Dermis blood vessel endothelial cell (primary cell): ENCODE results near the gene ARID2. TPM values are rescaled to one million over a fixed set of nuclear protein-coding genes. Genes with fewer than 3 reads are reported as not detected.

Experiments used
- DNase-seq: peaks from one replicate; pipeline ENCODE4 v3.0.0; 2010
- total RNA-seq: library from RNA; depleted of rRNA; stranded (reverse); fragments of >200 nt; gene quantifications from 2 replicates; pipeline ENCODE4 v1.2.3, GENCODE V29; 2014

Gene ARID2
- total RNA-seq, 1 donor from 2014 or later: 18.4 TPM

DNA sequence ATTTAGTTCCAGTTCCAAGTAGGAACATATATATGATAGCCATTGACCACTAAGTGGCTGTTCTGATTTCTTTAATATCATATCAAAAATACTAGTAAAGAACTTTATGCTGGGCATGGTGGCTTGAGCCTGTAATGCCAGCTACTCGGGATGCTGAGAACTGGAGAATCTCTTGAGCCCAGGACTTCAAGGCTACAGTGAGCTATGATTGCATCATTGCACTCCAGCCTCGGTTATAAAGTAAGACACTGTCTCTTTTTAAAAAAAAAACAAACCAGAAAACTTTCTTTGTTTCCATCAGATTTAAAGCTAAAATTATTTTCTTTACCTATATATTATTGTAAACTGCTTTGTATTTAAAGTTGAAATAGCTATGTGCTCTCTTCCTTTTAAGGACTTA lies 133.8 kb downstream of the ARID2 start:
- no peak for DNase-seq

GRCh38 chr12:45866299-45866698 lies 136.8 kb downstream of the ARID2 start:
- no peak for DNase-seq

DNA sequence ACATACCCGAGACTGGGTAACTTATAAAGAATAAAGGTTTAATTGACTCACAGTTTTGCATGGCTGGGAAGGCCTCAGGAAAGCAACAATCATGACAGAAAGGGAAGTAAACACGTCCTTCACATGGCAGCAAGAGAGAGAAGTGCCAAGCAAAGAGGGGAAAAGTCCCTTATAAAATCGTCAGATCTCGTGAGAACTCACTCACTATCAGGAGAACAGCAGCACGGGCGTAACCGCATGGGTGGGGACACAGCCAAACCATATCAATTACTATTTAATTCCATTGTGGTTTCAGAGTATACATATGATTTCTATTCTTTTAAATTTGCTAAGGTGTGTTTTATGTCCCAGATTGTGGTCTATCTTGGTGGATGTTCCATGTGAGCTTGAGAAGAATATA lies 142.9 kb downstream of the ARID2 start:
- DNase-seq: no peak

- DNase-seq: no peak
These were observed 147.6 kb downstream of the ARID2 start for GRCh38 chr12:45877069-45877468.

DNA sequence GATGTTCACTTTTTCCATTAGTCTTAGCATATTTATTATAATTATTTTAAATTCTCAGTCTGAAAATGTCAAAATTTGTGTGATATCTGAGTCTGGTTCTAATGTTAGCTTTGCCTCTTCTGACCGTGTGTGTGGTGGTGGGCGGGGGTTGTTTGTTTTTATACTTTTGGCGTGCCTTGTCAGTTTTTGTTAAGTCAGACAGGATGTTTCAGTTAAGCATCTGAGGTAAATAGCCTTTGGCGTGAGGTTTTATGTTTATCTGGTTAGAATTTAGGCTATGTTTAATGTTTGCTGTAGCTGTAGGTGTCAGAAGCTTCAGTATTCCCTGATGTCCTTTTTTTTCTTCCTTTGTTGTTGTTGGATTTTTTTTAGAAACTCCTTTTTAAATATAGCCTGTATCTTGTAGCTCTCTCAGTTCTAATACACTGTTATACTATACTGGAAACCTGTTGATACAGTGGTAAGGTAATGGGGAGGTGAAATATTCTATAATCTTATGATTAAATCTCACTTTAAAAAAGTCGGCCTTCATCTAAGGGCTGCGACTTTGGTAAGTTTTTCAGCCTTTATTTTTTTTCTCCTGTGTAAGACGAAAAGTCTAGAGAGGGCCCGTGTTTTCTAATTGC lies 149.2 kb downstream of the ARID2 start:
- DNase-seq: peak; percentile 32

DNA sequence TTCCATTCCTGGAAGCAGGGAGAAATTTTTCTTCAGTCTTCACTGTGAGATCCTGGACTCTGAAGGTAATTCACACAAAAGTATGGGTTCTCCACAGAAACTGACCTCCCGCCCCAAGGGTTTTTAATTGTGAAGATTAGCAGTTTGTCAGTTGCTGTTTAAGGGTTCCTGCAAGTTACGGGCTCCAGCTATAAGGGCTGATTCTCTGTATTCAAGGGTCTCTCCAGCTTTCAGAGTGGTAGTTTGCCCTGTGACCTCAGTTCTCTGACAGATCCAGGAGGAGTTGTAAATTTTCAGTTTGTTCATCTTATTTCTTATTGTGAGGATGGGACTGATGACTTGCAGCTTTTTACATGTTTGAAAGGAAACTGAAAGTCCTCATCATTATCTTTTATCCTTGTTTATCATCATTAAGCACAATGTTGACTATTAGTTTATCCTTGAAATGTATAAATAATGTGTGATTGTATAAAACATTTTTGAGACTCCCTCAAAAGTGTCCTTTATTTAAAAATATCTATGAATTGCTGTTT lies 149.9 kb downstream of the ARID2 start:
- DNase-seq: no peak

DNA sequence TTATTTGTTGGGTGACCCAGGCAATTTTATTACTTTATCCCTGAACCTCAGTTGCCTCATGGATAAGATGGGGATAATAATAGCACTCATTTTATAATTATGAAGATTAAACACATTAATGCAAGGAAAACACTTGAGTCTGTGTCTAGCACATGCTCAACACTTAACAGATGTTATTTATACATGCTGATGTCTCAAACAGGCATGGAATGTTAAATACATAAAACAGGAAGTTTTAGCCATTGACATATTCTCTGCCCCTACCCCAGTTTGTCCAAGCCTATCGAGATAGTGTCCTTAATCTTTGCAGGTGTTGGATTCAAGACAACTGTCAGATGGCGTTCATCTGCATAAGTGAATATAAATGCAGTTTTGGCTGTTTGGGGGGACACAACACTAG lies 151.0 kb downstream of the ARID2 start:
- no peak for DNase-seq

GRCh38 chr12:45883187-45883586 lies 153.7 kb downstream of the ARID2 start:
- no peak for DNase-seq

DNA sequence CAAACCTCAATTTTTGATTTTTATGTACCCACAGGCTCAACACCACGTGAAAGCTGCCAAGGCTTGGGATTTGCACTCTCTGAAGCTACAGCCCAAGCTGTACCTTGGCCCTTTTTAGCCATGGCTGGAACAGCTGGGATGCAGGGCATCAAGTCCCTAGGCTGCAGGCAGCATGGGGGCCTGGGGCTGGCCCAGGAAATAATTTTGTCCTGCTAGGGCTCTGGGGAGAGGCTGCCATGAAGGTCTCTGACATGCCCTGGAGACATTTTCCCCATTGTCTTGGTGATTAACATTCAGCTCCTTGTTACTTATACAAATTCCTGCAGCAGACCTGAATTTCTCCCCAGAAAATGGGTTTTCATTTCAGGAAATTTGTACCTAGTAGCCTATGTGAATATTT lies 157.2 kb downstream of the ARID2 start:
- DNase-seq: no peak

- DNase-seq: no peak
These were observed 158.0 kb downstream of the ARID2 start for GRCh38 chr12:45887544-45887943.

DNA sequence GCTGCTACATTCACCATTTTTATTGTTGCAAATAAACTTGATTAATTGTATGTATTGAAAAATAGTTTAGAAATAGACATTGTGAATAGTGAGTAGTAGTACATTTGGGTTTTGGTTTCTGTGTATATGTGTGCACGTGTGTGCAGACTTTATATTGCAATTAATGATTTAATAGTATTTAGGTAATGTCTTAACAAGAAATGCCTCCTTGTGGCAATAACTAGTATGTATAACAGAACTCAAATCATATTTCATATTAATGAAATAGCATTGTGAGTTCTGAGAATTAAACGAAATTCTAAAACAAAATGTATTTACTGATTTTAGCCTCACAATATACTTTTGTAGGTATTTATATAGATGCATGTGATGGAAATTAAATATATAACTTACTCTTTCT lies 160.8 kb downstream of the ARID2 start:
- DNase-seq: no peak

GRCh38 chr12:45893240-45893639 lies 163.7 kb downstream of the ARID2 start:
- DNase-seq: peak; percentile 25

- DNase-seq: no peak
These were observed 166.5 kb downstream of the ARID2 start for GRCh38 chr12:45895961-45896360.

DNA sequence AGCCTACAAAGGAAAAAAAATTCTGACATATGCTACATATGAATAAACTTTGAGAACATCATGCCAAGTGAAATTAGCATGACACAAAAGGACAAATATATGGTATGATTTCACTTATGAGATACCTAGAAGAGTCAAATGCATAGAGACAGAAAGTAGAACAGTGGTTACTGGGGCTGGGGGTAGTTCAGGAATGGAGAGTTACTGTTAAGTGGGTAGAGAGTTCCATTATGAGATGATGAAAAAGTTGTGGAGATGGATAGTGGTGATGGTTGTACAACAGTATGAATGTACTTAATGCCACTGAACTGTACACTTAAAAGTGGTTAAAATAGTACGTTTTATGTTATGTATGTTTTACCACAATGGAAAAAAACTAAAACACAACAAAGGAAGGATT lies 168.6 kb downstream of the ARID2 start:
- no peak for DNase-seq

GRCh38 chr12:45907955-45908354 lies 178.4 kb downstream of the ARID2 start:
- no peak for DNase-seq

- DNase-seq: no peak
These were observed 179.7 kb downstream of the ARID2 start for GRCh38 chr12:45909041-45909713.

DNA sequence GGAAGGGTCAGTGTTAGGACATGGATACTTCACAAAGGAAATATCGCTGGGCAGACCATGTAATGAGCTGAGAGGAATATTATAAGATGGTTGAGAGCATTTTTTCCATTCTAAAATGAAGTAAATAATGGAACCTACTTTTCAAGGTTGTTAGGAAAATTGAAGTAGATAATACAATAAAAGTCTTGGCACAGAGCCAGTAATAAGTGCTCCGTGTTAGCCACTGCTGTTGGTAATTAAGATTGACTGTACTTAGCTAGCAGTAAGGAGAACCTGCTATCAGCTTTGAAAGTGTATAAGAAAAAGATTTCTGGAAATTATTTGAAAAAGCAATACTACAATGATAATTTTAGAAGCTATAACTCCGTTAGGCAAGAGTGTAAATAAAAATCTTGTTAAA lies 183.3 kb downstream of the ARID2 start:
- peak; percentile 30 for DNase-seq

DNA sequence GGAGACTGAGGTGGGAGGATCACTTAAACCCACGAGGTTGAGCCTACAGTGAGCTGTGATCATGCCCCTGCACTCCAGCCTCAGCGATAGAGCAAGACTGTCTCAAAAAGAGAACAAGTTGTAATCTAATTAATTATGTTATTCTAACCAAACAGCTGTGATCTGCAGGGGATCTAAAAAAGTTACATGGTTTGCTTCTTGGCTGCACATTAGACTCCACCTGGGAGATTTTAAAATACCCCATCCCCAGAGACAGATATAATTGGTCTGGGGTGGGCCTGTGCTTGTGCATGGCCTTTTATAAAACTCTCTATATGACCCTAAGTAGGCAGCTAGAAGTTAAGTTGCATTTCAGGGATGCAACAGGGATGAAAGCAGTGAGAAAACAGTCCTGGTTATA lies 184.1 kb downstream of the ARID2 start:
- no peak for DNase-seq

- DNase-seq: no peak
These were observed 184.6 kb downstream of the ARID2 start for GRCh38 chr12:45914090-45914489.

- no peak for DNase-seq
These were observed 185.9 kb downstream of the ARID2 start for GRCh38 chr12:45915405-45915804.

GRCh38 chr12:45918818-45919217 lies 189.3 kb downstream of the ARID2 start:
- DNase-seq: no peak

GRCh38 chr12:45928309-45928708 lies 198.8 kb downstream of the ARID2 start:
- DNase-seq: no peak

DNA sequence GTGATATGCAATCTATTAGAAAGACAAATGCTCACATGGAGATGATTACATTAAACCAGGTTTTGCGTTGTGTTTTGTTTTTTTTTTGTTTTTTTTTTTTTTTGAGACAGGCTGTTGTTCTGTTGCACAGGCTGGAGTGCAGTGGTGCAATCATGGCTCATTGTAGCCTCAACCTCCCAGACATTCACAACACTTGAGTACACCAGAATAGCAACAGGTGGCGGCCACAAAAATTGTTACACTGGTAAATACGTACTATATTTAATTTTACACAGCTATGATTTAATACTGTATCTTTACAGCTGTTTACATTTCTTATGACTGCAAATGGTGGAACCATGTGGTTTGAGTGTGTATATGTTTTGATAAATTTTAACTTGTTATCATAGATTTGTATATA lies 200.9 kb downstream of the ARID2 start:
- DNase-seq: no peak

- no peak for DNase-seq
These were observed 204.0 kb downstream of the ARID2 start for GRCh38 chr12:45933504-45933903.

DNA sequence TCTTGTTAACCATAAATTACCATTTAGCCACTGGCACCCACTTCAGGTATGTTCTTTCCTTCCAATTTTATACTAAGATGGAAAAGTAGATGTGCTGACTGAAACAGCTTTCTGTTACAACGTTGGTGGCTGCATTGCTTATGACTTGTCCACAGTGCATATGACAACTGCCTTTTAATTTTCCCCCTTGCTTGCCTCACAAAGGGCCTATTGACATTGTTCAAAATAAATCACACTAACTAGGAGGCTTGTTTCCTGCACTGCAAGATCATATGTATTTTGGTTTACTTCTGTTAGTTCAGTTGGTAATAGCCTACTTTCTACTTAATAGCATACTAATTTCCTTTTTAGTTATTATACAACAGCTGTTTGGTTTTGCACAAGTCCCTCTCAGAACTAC lies 205.4 kb downstream of the ARID2 start:
- DNase-seq: no peak
